H1 (cell line): ENCODE data around the gene DHX34. TPM values are rescaled to one million over a fixed set of nuclear protein-coding genes. Genes with fewer than 3 reads are reported as not detected.

Experiments
- BCL11A ChIP-seq, 2 experiments: IDR thresholded peaks; one replicate each; pipeline ENCODE4 v1.6.1; 2011; ENCODE audit warnings: low read depth in 2 of 2, low read length in 2 of 2, mild to moderate bottlenecking in 2 of 2
- CHD1 ChIP-seq: IDR thresholded peaks from 2 replicates; pipeline ENCODE4 v1.6.1; 2012; ENCODE audit warnings: low read depth, low read length, improper control_type of control experiment
- CHD7 ChIP-seq: fragments of 300-600 bp; sonication (generic); IDR thresholded peaks from 2 replicates; pipeline ENCODE4 v1.7.1; 2012; ENCODE audit warnings: low read length, moderate library complexity, mild to moderate bottlenecking, inconsistent platforms; ENCODE audit not compliant: insufficient replicate concordance
- EGR1 ChIP-seq: IDR thresholded peaks from 2 replicates; pipeline ENCODE4 v1.6.1; 2011; ENCODE audit warnings: low read depth, low read length, borderline replicate concordance
- HDAC6 ChIP-seq: IDR thresholded peaks from one replicate; pipeline ENCODE4 v1.7.1; 2012; ENCODE audit warnings: low read depth, mild to moderate bottlenecking, inconsistent platforms, low read length, moderate library complexity
- JUND ChIP-seq: IDR thresholded peaks from 2 replicates; pipeline ENCODE4 v1.6.1; 2011; ENCODE audit warnings: mild to moderate bottlenecking, improper control_type of control experiment, low read length
- KDM4A ChIP-seq: IDR thresholded peaks from one replicate; pipeline ENCODE4 v1.7.1; 2012; ENCODE audit warnings: low read depth, mild to moderate bottlenecking, moderate library complexity, low read length, inconsistent platforms; ENCODE audit not compliant: severe bottlenecking
- MAX ChIP-seq: IDR thresholded peaks from 2 replicates; pipeline ENCODE4 v1.6.1; 2012; ENCODE audit warnings: inconsistent platforms
- RXRA ChIP-seq: IDR thresholded peaks from 2 replicates; pipeline ENCODE4 v1.6.1; 2011; ENCODE audit warnings: low read depth, mild to moderate bottlenecking, low read length, moderate library complexity; ENCODE audit not compliant: insufficient read depth
- TCF12 ChIP-seq: IDR thresholded peaks from 2 replicates; pipeline ENCODE4 v1.6.1; 2011; ENCODE audit warnings: low read depth, mild to moderate bottlenecking, low read length
- polyA plus RNA-seq, 7 experiments: library from polyadenylated mRNA; depleted of rRNA in 3 of 7; stranded (reverse) in 5 of 7; unstranded in 2 of 7; fragments of >200 nt in 5 of 7; fragments of 200-250 nt in 2 of 7; gene quantifications; 1 replicate in 5 of 7; 2 replicates in 1 of 7; 4 replicates in 1 of 7; pipeline versions ENCODE4 v1.2.1 to v1.2.3, GENCODE V29; 2011 to 2013; ENCODE audit warnings: missing spikeins in 2 of 7, mixed read lengths in 2 of 7
- total RNA-seq: library from RNA; stranded (reverse); fragmentation: NEBNext Ultra II Directional; extraction: Animal tissue kit (Norgen Biotek cat#: 25700); gene quantifications from 2 replicates; pipeline ENCODE4 v1.2.1, GENCODE V29; 2021

The DHX34 gene
- total and polyA plus RNA-seq, 2 of the 8 experiments (the other 6 are each of a cell fraction or from before 2014, with no cell fraction given): 17.5 to 24.3 TPM

- no peak for TF ChIP-seq CHD7
- TF ChIP-seq RXRA: no peak
- no peak for TF ChIP-seq CHD1
- TF ChIP-seq EGR1: no peak
- no peak for TF ChIP-seq HDAC6
- no peak for TF ChIP-seq JUND
- TF ChIP-seq BCL11A (IDR thresholded peaks at IDR 0.05; ENCODE audit: low read depth in 2 of 2, low read length in 2 of 2): no peak
- no peak for TF ChIP-seq MAX
- TF ChIP-seq KDM4A: no peak
- TF ChIP-seq TCF12: no peak
Measured at GRCh38 chr19:47330466-47330869, 18.6 kb upstream of the DHX34 start (continued).
